Stimulated activated naive CD8-positive, alpha-beta T cell treated with anti-CD3 and anti-CD28 coated beads, Interleukin-15, Interleukin-2, amounts not matched to agents 100 U/mL and 50 U/mL, for 24 hours (primary cell): ENCODE measurements around the gene C6orf62.
A peak's percentile ranks its signal among the peaks of the same experiment; 100 is the strongest.
"Not testable (repeated sequence)": the region's sequence is repeated elsewhere in the genome, so short reads cannot be mapped to it uniquely, and the experiment has no call there.

ENCODE experiments used
- ATAC-seq: fragments of 150-1000 bp; cut with Tn5 transposase; one replicate; pipeline ENCODE4 v1.10.0; 2021
- DNase-seq: peaks from one replicate; pipeline ENCODE4 v3.0.0; 2021

The C6orf62 gene

DNA sequence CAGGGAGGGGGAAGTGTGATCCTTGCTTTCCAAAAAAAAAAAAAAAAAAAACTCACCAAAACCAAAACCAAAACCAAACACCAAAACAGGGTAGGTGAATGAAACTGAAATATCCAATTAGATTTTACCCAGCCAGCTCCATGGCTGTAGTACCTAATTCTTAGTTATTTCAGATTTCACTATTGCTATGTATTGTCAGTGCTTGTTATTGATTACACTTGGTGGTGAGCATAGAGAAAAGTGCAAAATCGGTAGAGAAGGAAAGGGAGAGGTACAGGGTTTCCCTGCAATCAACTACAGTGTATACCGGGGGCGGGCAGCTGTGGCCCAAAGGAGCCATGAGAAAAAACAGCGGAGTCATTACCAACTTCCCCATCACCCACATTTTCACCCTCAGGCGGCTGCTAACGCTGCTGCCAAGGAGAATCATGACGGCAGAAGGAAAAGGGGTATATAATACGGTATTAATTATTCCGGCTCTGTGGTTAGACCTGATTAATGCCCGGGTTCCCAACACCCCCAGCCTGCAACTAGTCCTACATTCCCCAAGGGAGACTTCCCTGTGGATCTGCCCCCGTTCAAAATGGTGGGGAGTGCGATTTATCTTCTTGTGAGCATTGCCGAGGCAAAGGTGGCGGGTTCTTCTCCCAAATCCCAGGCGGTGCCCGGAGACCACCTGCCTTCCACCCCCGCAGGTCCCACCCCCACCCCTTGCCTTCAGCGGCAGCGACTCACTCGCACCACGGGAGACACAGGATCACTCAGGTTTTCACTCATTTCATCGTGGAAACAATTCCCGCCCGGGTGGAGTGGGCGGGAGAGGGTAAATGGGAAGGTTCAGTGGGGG is at the start of gene C6orf62:
Gene C6orf62 (minus strand): TSS at position 30 of the 847 bp plus-strand sequence. CDS start 486 bp downstream, outside the sequence.
- peak; percentile 64 for DNase-seq
- peak; percentile 4 for ATAC-seq

GRCh38 chr6:24768361-24768760 is 49.4 kb upstream of the C6orf62 start:
- no peak for DNase-seq
- ATAC-seq, result no peak

DNA sequence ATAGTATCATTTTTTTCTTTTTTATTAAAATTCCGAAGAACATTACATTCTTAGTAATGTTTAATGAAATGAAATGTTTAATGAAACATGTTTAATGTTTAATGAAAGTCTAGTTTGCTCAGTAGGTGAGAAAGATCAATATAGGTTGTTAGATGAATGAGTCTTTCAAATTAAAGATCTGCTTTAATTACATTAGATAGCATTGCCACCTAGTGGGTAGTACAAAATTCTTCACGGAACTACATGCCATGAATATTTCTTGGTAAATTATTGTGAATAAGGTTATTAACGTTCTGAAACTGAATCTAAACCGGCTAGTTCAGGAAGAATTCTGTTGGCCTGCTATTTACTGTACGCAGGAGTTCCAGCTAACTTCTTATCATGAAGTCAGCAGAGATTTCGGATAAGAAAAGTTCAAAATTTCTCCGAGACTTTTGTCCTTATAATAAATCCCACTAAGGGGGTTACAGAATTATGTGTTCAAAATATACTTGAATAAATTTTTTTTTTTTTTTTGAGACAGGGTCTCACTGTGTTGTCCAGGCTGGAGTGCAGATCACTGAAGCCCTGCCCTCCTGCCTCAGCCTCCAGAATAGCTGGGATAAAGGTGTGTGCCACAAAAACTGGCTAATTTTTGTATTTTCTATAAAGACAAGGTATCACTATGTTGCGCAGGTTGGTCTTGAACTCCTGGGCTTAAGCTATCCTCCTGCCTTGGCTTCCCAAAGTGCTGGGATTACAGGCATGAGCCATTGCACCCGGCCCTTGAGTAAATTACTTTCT is 47.9 kb upstream of the C6orf62 start:
- DNase-seq (no peak), ATAC-seq (peak; percentile 40)

DNA sequence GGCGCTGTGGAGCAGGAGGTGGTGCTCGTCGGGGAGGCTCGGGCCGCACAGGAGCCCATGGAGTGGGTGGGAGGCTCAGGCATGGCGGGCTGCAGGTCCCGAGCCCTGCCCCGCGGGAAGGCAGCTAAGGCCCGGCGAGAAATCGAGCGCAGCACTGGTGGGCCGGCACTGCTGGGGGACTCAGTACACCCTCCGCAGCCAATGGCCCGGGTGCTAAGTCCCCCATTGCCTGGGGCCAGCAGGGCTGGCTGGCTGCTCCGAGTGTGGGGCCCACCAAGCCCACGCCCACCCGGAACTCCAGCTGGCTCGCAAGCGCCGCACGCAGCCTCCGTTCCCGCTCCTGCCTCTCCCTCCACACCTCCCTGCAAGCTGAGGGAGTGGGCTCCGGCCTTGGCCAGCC is 47.0 kb upstream of the C6orf62 start:
- not testable (repeated sequence) for DNase-seq, ATAC-seq

DNA sequence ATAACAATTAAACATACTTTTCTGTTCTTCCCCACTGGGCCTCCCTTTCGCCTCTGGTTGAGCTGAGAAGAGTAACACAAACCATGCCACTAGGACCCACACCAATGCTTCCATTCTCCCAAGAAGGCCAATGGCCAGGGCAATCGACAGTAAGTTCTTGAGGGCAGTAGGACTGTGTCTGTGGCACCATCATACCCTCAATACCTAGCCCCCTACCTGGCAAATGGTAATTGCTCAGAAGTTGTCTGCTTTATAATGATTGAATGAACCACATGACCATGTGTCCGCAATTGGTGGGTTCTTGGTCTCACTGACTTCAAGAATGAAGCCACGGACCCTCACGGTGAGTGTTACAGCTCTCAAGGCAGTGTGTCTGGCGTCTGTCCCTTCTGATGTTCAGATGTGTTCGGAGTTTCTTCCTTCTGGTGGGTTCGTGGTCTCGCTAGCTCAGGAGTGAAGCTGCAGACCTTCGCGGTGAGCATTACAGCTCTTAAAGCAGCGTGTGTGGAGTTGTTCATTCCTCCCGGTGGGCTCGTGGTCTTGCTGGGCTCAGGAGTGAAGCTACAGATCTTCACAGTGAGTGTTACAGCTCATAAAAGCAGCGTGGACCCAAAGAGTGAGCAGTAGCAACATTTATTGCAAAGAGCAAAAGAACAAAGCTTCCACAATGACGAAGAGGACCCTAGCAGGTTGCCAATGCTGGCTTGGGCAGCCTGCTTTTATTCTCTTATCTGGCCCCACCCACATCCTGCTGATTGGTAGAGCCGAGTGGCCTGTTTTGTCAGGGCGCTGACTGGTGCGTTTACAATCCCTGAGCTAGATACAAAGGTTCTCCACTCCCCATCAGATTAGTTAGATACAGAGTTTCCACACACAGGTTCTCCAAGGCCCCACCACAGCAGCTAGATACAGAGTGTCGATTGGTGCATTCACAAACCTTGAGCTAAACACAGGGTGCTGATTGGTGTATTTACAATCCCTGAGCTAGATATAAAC is 46.2 kb upstream of the C6orf62 start:
- DNase-seq, ATAC-seq: not testable (repeated sequence)

- ATAC-seq, result no peak
- DNase-seq, result no peak
These were observed 44.6 kb upstream of the C6orf62 start for GRCh38 chr6:24763578-24763977.

GRCh38 chr6:24761851-24762250 is 42.9 kb upstream of the C6orf62 start:
- DNase-seq (no peak), ATAC-seq (no peak)

GRCh38 chr6:24761193-24761835 is 42.4 kb upstream of the C6orf62 start:
- DNase-seq, result no peak
- ATAC-seq, result peak; percentile 46

GRCh38 chr6:24760210-24760609 is 41.3 kb upstream of the C6orf62 start:
- no peak for ATAC-seq

DNA sequence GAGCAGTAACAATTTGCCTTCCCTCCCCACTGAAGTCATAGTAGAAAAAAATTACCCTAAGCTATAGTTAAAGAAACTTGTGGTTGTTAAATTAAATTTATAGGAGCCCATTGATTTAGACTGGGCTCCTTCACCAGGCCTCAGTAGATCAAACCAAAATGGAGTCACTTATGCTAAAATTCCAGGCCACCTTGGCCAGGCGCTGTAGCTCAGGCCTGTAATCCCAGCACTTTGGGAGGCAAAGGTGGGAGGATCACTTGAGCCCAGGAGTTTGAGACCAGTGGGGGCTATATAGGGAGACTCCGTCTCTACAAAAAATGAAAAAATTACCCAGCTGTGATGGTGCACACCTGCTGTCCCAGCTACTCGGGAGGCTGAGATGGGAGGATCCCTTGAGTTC is 40.8 kb upstream of the C6orf62 start:
- no peak for ATAC-seq

More at GRCh38 chr6:24760210-24760609, 41.3 kb upstream of the C6orf62 start:
- no peak for DNase-seq

DNA sequence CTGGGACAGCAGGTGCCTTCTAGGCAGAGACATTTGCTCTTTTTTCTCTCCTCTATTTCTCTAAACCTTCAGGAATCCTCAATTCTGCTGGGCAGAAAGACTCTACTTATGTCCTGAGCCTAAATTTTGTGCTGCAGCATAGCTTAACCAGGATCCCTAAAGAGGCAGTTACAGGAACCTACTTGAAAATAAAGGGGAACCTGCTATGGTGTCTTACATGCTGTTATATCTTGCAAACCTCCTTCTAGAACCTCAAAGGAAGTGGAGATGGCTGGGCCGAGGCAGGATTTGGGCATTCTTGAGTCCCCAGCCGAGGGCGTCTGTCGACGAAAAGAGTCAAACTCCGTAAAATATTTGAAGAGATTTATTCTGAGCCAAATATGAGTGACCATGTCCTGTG is 38.7 kb upstream of the C6orf62 start:
- ATAC-seq (no peak), DNase-seq (no peak)

More for the DNA sequence above, 40.8 kb upstream of the C6orf62 start:
- no peak for DNase-seq

DNA sequence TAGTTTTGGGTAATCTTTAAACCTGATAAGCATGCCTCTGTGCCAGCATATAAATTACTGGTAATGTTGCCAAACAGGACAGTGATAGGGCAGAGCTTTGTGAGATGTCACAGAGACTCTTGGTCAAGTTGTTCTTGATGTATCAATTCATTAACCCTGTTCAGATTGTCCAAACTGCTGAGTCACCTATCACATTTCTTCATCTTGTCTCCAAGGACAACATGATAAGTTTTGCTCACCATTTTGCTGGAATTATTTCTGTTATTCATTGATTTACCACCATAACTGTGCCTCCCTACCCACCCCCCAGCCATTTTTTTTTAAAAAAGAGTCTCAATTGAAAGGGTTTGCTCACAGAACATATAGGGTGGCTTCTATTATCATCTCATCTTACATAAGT is 36.3 kb upstream of the C6orf62 start:
- DNase-seq, result no peak
- ATAC-seq, result no peak

- not testable (repeated sequence) for ATAC-seq, DNase-seq
These were observed 35.4 kb upstream of the C6orf62 start for GRCh38 chr6:24754378-24754777.

GRCh38 chr6:24753545-24753944 is 34.6 kb upstream of the C6orf62 start:
- DNase-seq (no peak), ATAC-seq (no peak)

GRCh38 chr6:24752917-24753492 is 34.1 kb upstream of the C6orf62 start:
- no peak for DNase-seq

GRCh38 chr6:24752503-24752902 is 33.5 kb upstream of the C6orf62 start:
- DNase-seq (no peak), ATAC-seq (no peak)

More at GRCh38 chr6:24752917-24753492, 34.1 kb upstream of the C6orf62 start:
- ATAC-seq, result no peak

DNA sequence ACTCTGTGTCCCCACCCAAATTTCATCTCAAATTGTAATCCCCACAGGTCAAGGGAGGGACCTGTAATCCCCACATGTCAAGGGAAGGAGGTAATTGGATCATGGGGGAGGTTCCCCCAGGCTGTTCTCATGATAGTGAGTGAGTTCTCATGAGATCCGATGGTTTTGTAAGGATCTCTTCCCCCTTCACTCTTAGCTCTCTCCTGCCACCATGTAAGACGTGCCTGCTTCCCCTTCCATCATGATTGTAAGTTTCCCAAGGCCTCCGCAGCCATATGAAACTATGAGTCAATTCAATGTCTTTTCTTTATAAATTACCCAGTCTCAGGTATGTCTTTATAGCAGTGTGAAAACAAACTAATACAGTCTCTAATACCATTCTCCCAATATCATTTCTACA is 31.9 kb upstream of the C6orf62 start:
- DNase-seq, ATAC-seq: not testable (repeated sequence)

DNA sequence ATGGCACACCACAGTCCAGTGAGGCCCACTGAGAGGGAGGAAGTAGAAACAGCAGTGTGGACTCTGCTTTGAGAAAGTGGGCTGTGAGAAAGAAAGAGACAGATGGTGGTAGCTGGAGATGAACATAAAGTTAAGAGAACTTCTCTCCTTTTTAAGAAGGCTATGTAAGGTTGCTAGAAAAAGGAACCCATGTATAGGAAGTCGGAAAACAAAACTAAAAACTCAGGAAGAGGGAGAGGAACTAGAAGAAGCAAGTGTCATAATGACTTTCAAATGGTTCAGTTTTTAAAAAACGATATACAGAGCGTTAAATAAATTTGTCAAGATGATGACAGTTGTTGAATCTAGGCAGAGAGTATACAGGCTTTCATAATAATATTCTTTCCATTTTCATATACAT is 30.3 kb upstream of the C6orf62 start:
- no peak for DNase-seq
- ATAC-seq, result no peak

DNA sequence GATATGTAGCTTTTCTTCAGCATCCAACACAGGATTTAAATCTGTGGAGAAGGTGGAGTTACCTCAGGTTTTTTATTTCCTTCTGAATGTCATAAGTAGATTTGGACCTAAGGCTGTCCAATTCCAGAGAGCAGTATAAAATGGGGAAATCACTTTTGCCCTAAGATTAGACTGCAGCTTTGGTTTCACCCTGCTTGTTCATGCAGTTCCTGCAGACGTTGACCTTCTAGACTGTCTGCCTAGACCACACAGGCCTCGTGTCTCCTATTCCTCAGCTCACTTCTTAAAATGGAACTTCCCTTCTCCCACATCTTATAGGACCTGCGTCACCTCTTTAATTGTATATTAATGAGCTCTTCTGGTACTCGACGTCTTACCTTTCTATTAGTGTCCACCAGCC is 26.0 kb upstream of the C6orf62 start:
- DNase-seq (no peak), ATAC-seq (no peak)

GRCh38 chr6:24743944-24744335 is 25.0 kb upstream of the C6orf62 start:
- ATAC-seq (no peak), DNase-seq (no peak)
